Measurements from ENCODE around the gene SHC3.

DNA sequence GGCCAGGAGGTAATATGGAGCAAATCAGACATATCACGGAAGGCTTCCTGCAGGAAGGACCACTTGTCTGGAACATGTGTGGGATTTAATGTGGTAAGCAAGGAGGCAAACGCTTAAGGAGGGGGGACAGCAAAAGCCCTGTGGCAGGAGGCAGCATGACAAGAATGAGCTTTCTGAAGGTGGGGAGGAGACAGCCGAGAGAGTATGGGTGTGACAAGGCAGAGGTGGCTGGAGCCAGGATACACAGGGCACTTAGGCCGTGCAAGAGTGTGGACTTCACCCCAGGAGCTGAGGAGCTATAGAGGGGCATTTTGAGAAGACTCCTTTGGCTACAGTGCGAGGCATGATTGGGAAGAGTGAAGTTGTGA is 201.7 kb downstream of the SHC3 start:
- TF ChIP-seq MAZ (IDR thresholded peaks at IDR 0.05; ENCODE audit: borderline replicate concordance, low read depth, low read length) (no peak), RFX5 (IDR thresholded peaks at IDR 0.05; ENCODE audit: low read depth, low read length) (no peak), POLR2A (IDR thresholded peaks at IDR 0.05; ENCODE audit: low read depth, low read length) (no peak), CHD1 (IDR thresholded peaks at IDR 0.05; ENCODE audit: low read depth, low read length) (no peak), FOS (IDR thresholded peaks at IDR 0.05; ENCODE audit: low read depth, low read length) (no peak), CEBPB (IDR thresholded peaks at IDR 0.05; ENCODE audit: low read depth, low read length) (no peak)
- TF ChIP-seq, protein P1, sequence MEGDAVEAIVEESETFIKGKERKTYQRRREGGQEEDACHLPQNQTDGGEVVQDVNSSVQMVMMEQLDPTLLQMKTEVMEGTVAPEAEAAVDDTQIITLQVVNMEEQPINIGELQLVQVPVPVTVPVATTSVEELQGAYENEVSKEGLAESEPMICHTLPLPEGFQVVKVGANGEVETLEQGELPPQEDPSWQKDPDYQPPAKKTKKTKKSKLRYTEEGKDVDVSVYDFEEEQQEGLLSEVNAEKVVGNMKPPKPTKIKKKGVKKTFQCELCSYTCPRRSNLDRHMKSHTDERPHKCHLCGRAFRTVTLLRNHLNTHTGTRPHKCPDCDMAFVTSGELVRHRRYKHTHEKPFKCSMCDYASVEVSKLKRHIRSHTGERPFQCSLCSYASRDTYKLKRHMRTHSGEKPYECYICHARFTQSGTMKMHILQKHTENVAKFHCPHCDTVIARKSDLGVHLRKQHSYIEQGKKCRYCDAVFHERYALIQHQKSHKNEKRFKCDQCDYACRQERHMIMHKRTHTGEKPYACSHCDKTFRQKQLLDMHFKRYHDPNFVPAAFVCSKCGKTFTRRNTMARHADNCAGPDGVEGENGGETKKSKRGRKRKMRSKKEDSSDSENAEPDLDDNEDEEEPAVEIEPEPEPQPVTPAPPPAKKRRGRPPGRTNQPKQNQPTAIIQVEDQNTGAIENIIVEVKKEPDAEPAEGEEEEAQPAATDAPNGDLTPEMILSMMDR (conservative IDR thresholded peaks at IDR 0.05; ENCODE audit: low read depth, low read length) = no peak
